Neural cell (in vitro differentiated cells): ENCODE results near the gene OPRD1. TPM values are rescaled to one million over a fixed set of nuclear protein-coding genes. Genes with fewer than 3 reads are reported as not detected.

Source experiments
- H2AFZ ChIP-seq: fragments of 200-600, 300-800 bp; sonication (generic), shearing (Covaris generic); 2 replicates; pipeline ENCODE4 v1.6.0; 2014; ENCODE audit warnings: low read depth, mild to moderate bottlenecking, antibody characterized with exemption, low read length, moderate library complexity
- H3F3A ChIP-seq: fragments of 200-600 bp; shearing (Covaris generic); 2 replicates; pipeline ENCODE4 v1.6.1; 2016; ENCODE audit warnings: mild to moderate bottlenecking, moderate library complexity, mixed read lengths, antibody characterized with exemption, low read length; ENCODE audit not compliant: insufficient read depth, poor library complexity, severe bottlenecking
- H3K27ac ChIP-seq: fragments of 200-600, 300-800 bp; sonication (generic), shearing (Covaris generic); 2 replicates; pipeline ENCODE4 v1.5.1; 2014; ENCODE audit warnings: mild to moderate bottlenecking, low read length, moderate library complexity
- H3K27me3 ChIP-seq: fragments of 300-800, 200-600 bp; sonication (generic), shearing (Covaris generic); 2 replicates; pipeline ENCODE4 v1.6.0; 2014; ENCODE audit warnings: mild to moderate bottlenecking, low read depth, low read length, moderate library complexity; ENCODE audit not compliant: insufficient read depth
- H3K36me3 ChIP-seq: fragments of 300-800, 200-600 bp; sonication (generic), shearing (Covaris generic); 2 replicates; pipeline ENCODE4 v1.5.1; 2014; ENCODE audit warnings: mild to moderate bottlenecking, antibody characterized with exemption, low read length, moderate library complexity; ENCODE audit not compliant: insufficient read depth
- H3K4me2 ChIP-seq: fragments of 300-800, 200-600 bp; sonication (generic), shearing (Covaris generic); 2 replicates; pipeline ENCODE4 v1.6.0; 2014; ENCODE audit warnings: mild to moderate bottlenecking, low read length
- H3K4me3 ChIP-seq: fragments of 300-800, 200-600 bp; sonication (generic), shearing (Covaris generic); 2 replicates; pipeline ENCODE4 v1.5.1; 2014; ENCODE audit warnings: mild to moderate bottlenecking, low read length, moderate library complexity
- H3K79me2 ChIP-seq: fragments of 200-600 bp; shearing (Covaris generic); replicated peaks from 2 replicates; pipeline ENCODE4 v1.6.0; 2014; ENCODE audit warnings: mild to moderate bottlenecking, low read length, moderate library complexity; ENCODE audit not compliant: insufficient read depth
- H3K9ac ChIP-seq: fragments of 300-800, 200-600 bp; sonication (generic), shearing (Covaris generic); 2 replicates; pipeline ENCODE4 v1.6.1; 2016; ENCODE audit warnings: mild to moderate bottlenecking, low read length, mixed read lengths
- H3K9me2 ChIP-seq: fragments of 200-600 bp; shearing (Covaris generic); 2 replicates; pipeline ENCODE4 v1.6.1; 2016; ENCODE audit warnings: mild to moderate bottlenecking, low read length, mixed read lengths; ENCODE audit not compliant: insufficient read depth
- H3K9me3 ChIP-seq: fragments of 200-600, 300-800 bp; sonication (generic), shearing (Covaris generic); 2 replicates; pipeline ENCODE4 v1.6.1; 2016; ENCODE audit warnings: mild to moderate bottlenecking, mixed run types, low read length, moderate library complexity, mixed read lengths
- H4K20me1 ChIP-seq: fragments of 200-600 bp; shearing (Covaris generic); 2 replicates; pipeline ENCODE4 v1.6.1; 2016; ENCODE audit warnings: mild to moderate bottlenecking, mixed run types; ENCODE audit not compliant: insufficient read depth
- CTCF ChIP-seq: fragments of 450-650 bp; IDR thresholded peaks from 2 replicates; pipeline ENCODE4 v1.5.1; 2014; ENCODE audit warnings: antibody characterized with exemption, mild to moderate bottlenecking, moderate library complexity; ENCODE audit not compliant: poor library complexity, severe bottlenecking
- EP300 ChIP-seq: fragments of 450-650 bp; conservative IDR thresholded peaks from 2 replicates; pipeline ENCODE4 v1.6.1; 2014; ENCODE audit warnings: antibody characterized with exemption, mild to moderate bottlenecking, moderate library complexity; ENCODE audit not compliant: poor library complexity, severe bottlenecking
- EZH2 ChIP-seq: fragments of 200-600, 300-800 bp; shearing (Covaris generic), sonication (generic); IDR thresholded peaks from 2 replicates; pipeline ENCODE4 v1.6.1; 2014; ENCODE audit warnings: antibody characterized with exemption, low read length, borderline replicate concordance, mild to moderate bottlenecking; ENCODE audit not compliant: insufficient read depth, poor library complexity, severe bottlenecking
- MXI1 ChIP-seq: fragments of 450-650 bp; conservative IDR thresholded peaks from 2 replicates; pipeline ENCODE4 v1.6.1; 2014; ENCODE audit warnings: antibody characterized with exemption, mild to moderate bottlenecking; ENCODE audit not compliant: poor library complexity, severe bottlenecking
- POLR2AphosphoS5 ChIP-seq: IDR thresholded peaks from 2 replicates; pipeline ENCODE4 v1.6.1; 2012
- RAD21 ChIP-seq: fragments of 450-650 bp; conservative IDR thresholded peaks from 2 replicates; pipeline ENCODE4 v1.6.1; 2014; ENCODE audit warnings: antibody characterized with exemption, mild to moderate bottlenecking, moderate library complexity
- REST ChIP-seq: IDR thresholded peaks from 2 replicates; pipeline ENCODE4 v1.6.1; 2012; ENCODE audit warnings: borderline replicate concordance
- SMC3 ChIP-seq: fragments of 450-650 bp; conservative IDR thresholded peaks from 2 replicates; pipeline ENCODE4 v1.6.1; 2014; ENCODE audit warnings: antibody characterized with exemption, mild to moderate bottlenecking, moderate library complexity; ENCODE audit not compliant: poor library complexity
- TAF1 ChIP-seq: IDR thresholded peaks from 2 replicates; pipeline ENCODE4 v1.6.1; 2012; ENCODE audit warnings: low read depth
- polyA plus RNA-seq: library from polyadenylated mRNA; depleted of rRNA; stranded (reverse); fragments of >200 nt; gene quantifications from 2 replicates; pipeline ENCODE4 v1.2.3, GENCODE V29; 2014

OPRD1 gene
- polyA plus RNA-seq, 1 donor from 2014 or later: 0.09 TPM

- no peaks in the 10 kb centered on the region for H3K9me3 ChIP-seq
- no peak overlapping the region for H3K4me3 ChIP-seq
- no peaks in the 10 kb centered on the region for H4K20me1 ChIP-seq
- no peak overlapping the region for H3K9ac ChIP-seq
- no peaks in the 10 kb centered on the region for H3K27me3 ChIP-seq
- H2AFZ ChIP-seq: no peak overlapping the region
- no peaks in the 10 kb centered on the region for H3K9me2 ChIP-seq
- no peaks in the 10 kb centered on the region for H3K79me2 ChIP-seq
- no peak overlapping the region for H3K4me2 ChIP-seq
- H3K27ac ChIP-seq: no peak overlapping the region
- TF ChIP-seq MXI1 (no peak), RAD21 (no peak), SMC3 (no peak), EZH2 (no peak), REST (no peak), TAF1 (no peak), CTCF (no peak), EP300 (no peak), POLR2AphosphoS5 (no peak)
- H3F3A ChIP-seq: no peaks in the 10 kb centered on the region
- no peaks in the 10 kb centered on the region for H3K36me3 ChIP-seq
Observed at GRCh38 chr1:28782011-28782410, 30.0 kb upstream of the OPRD1 start.

- no peak overlapping the region for H3K4me2 ChIP-seq
- H3K36me3 ChIP-seq: no peaks in the 10 kb centered on the region
- no peaks in the 10 kb centered on the region for H4K20me1 ChIP-seq
- no peaks in the 10 kb centered on the region for H3K9me2 ChIP-seq
- no peaks in the 10 kb centered on the region for H3K9me3 ChIP-seq
- H3K79me2 ChIP-seq: no peaks in the 10 kb centered on the region
- H3F3A ChIP-seq: no peaks in the 10 kb centered on the region
- no peak overlapping the region for H3K27ac ChIP-seq
- no peak for TF ChIP-seq CTCF
- TF ChIP-seq TAF1: no peak
- no peak for TF ChIP-seq RAD21
- TF ChIP-seq POLR2AphosphoS5: no peak
- TF ChIP-seq EZH2: no peak
- TF ChIP-seq EP300: no peak
- TF ChIP-seq SMC3: no peak
- no peak for TF ChIP-seq REST
- no peaks in the 10 kb centered on the region for H3K27me3 ChIP-seq
- no peak overlapping the region for H3K9ac ChIP-seq
- H2AFZ ChIP-seq: no peak overlapping the region
- H3K4me3 ChIP-seq: no peak overlapping the region
Observed at GRCh38 chr1:28783363-28783762, 28.6 kb upstream of the OPRD1 start.
